ENCODE results near the gene TRIM69.

- no peak for TF ChIP-seq EZH2phosphoT487 (IDR thresholded peaks at IDR 0.05; ENCODE audit: borderline replicate concordance)
- TF ChIP-seq CTCF (conservative IDR thresholded peaks at IDR 0.05; ENCODE audit: low read length): no peak
Observed at GRCh38 chr15:44753345-44753744, 17.0 kb downstream of the TRIM69 start.

Measured in Loucy (cell line).